GM20000 (cell line): ENCODE measurements around the gene CLIC3.

Source experiments
- DNase-seq: peaks from one replicate; pipeline ENCODE4 v3.0.0; 2012; ENCODE audit warnings: low spot score
- TF ChIP-seq, protein P1 (sequence below): IDR thresholded peaks from 2 replicates; pipeline ENCODE4 v1.5.1; 2012; ENCODE audit warnings: mild to moderate bottlenecking, control low read depth; ENCODE audit errors: extremely low read depth, missing control alignments

Gene CLIC3

GRCh38 chr9:136963341-136963740 lies 33.0 kb downstream of the CLIC3 start:
- TF ChIP-seq, protein P1, sequence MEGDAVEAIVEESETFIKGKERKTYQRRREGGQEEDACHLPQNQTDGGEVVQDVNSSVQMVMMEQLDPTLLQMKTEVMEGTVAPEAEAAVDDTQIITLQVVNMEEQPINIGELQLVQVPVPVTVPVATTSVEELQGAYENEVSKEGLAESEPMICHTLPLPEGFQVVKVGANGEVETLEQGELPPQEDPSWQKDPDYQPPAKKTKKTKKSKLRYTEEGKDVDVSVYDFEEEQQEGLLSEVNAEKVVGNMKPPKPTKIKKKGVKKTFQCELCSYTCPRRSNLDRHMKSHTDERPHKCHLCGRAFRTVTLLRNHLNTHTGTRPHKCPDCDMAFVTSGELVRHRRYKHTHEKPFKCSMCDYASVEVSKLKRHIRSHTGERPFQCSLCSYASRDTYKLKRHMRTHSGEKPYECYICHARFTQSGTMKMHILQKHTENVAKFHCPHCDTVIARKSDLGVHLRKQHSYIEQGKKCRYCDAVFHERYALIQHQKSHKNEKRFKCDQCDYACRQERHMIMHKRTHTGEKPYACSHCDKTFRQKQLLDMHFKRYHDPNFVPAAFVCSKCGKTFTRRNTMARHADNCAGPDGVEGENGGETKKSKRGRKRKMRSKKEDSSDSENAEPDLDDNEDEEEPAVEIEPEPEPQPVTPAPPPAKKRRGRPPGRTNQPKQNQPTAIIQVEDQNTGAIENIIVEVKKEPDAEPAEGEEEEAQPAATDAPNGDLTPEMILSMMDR: no peak

DNA sequence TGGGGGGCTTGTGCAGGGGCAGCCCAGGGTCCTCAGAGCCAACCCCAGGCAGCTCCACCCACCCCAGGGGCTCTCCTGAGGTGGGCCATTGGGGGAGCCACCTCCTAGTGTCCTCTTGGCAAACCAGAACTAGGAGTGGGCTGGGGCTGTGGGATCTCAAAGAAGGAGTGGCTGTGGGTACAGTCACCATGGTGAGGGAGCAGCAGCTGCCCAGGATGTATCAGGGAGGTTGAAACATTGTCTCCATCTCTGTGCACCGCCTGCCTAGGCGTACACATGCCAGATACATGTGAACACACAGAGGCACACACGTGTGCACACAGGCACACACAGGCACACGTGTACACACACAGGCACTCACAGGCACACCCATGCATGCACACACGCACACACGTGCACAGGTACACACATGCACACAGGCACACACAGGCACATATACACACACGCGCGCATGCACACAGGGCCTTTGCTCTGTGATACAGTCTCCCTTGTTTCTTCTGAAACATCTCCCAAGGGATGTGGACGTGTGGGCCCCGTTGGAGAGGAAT lies 33.6 kb downstream of the CLIC3 start:
- TF ChIP-seq, protein P1: no peak
- no peak for DNase-seq

More at GRCh38 chr9:136963341-136963740, 33.0 kb downstream of the CLIC3 start:
- no peak for DNase-seq

GRCh38 chr9:136962163-136962562 lies 34.2 kb downstream of the CLIC3 start:
- TF ChIP-seq, protein P1: no peak
- no peak for DNase-seq

GRCh38 chr9:136961279-136962065 lies 34.9 kb downstream of the CLIC3 start:
- no peak for DNase-seq
- TF ChIP-seq, protein P1: no peak

GRCh38 chr9:136960938-136961275 lies 35.5 kb downstream of the CLIC3 start:
- DNase-seq: no peak
- TF ChIP-seq, protein P1: no peak

DNA sequence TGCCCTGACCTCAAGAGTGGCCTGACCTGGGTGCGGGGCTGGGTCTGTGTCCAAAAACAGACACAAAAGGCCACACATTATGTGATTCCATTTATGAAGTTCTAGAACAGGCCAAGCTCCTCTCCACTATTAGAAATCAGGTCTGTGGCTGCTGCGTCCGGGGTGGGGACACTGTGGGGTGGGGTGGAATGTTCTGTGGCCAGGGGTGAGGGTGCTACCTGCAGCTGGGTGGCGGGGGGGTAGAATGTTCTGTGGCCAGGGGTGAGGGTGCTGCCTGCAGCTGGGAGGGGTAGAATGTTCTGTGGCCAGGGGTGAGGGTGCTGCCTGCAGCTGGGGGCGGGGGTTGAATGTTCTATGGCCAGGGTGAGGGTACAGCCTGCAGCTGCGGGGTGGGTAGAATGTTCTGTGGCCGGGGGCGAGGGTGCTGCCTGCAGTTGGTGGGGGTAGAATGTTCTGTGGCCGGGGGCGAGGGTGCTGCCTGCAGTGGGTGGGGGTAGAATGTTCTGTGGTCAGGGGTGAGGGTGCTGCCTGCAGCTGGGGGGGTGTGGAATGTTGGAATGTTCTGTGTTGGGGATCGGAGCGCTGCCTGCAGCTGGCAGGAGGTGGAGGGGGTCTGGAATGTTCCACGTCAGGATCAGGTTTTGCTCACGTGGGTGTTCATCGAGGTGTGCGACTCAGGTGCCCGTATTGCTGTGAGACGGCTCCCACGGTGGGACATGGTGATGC lies 36.0 kb downstream of the CLIC3 start:
- TF ChIP-seq, protein P1: no peak
- no peak for DNase-seq
